ENCODE measurements around the gene PCDHA2. TPM values are rescaled to one million over a fixed set of nuclear protein-coding genes. Genes with fewer than 3 reads are reported as not detected.
"Not testable (repeated sequence)": the region's sequence is repeated elsewhere in the genome, so short reads cannot be mapped to it uniquely, and the experiment has no call there.

The PCDHA2 gene
- total RNA-seq, 1 donor = under 0.01 TPM

- no peak for DNase-seq (ENCODE audit: low read depth in 2 of 3, low spot score in 2 of 3)
Observed at GRCh38 chr5:140808889-140809291, 14.2 kb downstream of the PCDHA2 start.

- peak in 1 of 3 donors; percentile 9 for DNase-seq (ENCODE audit: low read depth in 2 of 3, low spot score in 2 of 3)
Observed at GRCh38 chr5:140821375-140822280, 27.0 kb downstream of the PCDHA2 start, which contains the start of gene PCDHA5. Gene PCDHA5 (plus strand): TSS chr5:140821613.

GRCh38 chr5:140822281-140822629 is 27.6 kb downstream of the PCDHA2 start:
- DNase-seq (ENCODE audit: low read depth in 2 of 3, low spot score in 2 of 3) = no peak

- not testable (repeated sequence) for DNase-seq (ENCODE audit: low read depth in 2 of 3, low spot score in 2 of 3)
Observed at GRCh38 chr5:140822969-140823368, 28.3 kb downstream of the PCDHA2 start.

- no peak for DNase-seq (ENCODE audit: low read depth in 2 of 3, low spot score in 2 of 3)
Observed at GRCh38 chr5:140823475-140823874, 28.8 kb downstream of the PCDHA2 start.

- DNase-seq (ENCODE audit: low read depth in 2 of 3, low spot score in 2 of 3) = no peak
Observed at GRCh38 chr5:140827704-140828361, 33.2 kb downstream of the PCDHA2 start, which contains the start of gene PCDHA6. Gene PCDHA6 (plus strand): TSS chr5:140827960. CDS start chr5:140828092, 132 bp downstream.

- no peak for DNase-seq (ENCODE audit: low read depth in 2 of 3, low spot score in 2 of 3)
Observed at GRCh38 chr5:140828362-140828737, 33.7 kb downstream of the PCDHA2 start.

GRCh38 chr5:140829511-140830501 is 35.2 kb downstream of the PCDHA2 start:
- DNase-seq (ENCODE audit: low read depth in 2 of 3, low spot score in 2 of 3) = not testable (repeated sequence)

GRCh38 chr5:140833993-140834392 is 39.3 kb downstream of the PCDHA2 start, which contains the start of gene PCDHA7:
Gene PCDHA7 (plus strand): TSS chr5:140834269. CDS start chr5:140834384, 115 bp downstream.
- no peak for DNase-seq (ENCODE audit: low read depth in 2 of 3, low spot score in 2 of 3)

GRCh38 chr5:140834439-140835008 is 39.9 kb downstream of the PCDHA2 start:
- not testable (repeated sequence) for DNase-seq (ENCODE audit: low read depth in 2 of 3, low spot score in 2 of 3)

GRCh38 chr5:140835622-140836510 is 41.2 kb downstream of the PCDHA2 start:
- DNase-seq (ENCODE audit: low read depth in 2 of 3, low spot score in 2 of 3) = no peak

- no peak for DNase-seq (ENCODE audit: low read depth in 2 of 3, low spot score in 2 of 3)
Observed at GRCh38 chr5:140840978-140841962, 46.6 kb downstream of the PCDHA2 start, which contains the start of gene PCDHA8. Gene PCDHA8 (plus strand): TSS chr5:140841187. CDS start chr5:140841322, 135 bp downstream.

GRCh38 chr5:140842798-140843733 is 48.4 kb downstream of the PCDHA2 start:
- DNase-seq (ENCODE audit: low read depth in 2 of 3, low spot score in 2 of 3) = no peak

All from hematopoietic multipotent progenitor cell (in vitro differentiated cells).